ENCODE results near the gene ANKRD11.

Gene ANKRD11

DNA sequence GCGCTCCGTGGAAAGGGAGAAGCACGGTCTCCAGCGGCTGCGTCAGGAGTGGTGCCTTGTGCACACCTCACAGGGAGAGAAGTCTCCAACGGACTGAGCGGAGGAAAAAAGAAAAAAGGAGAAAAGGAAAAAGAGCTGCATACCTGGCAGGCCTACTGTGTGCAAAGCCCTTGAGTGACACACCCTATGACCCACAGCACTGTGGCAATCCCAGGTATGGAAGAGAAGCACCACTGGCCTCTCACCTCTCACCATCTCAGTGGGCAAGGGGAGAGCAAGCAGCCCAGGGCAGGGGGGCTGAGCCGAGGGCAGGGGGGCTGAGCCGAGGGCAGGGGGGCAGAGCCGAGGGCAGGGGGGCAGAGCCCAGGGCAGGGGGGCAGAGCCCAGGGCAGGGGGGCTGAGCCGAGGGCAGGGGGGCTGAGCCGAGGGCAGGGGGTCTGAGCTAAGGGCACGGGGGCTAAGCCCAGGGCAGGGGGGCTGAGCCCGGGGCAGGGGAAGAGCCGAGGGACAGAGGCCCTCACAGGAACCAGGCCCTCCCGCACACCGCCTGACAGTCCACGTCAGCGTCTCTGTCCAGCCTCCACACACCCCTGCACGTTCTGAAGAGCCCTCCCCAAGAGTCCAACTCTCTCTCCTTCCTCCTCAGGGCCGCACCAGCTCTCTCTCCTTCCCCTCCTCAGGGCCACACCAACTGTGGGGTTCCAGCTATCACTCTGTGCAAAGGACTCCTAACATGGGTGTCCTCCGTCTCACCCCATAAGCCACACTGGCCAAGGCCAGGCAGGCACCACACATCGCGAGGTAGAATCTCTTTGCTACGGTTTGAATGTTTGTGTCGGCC, 167.0 kb downstream of the ANKRD11 start:
- DNase-seq: no peak

DNA sequence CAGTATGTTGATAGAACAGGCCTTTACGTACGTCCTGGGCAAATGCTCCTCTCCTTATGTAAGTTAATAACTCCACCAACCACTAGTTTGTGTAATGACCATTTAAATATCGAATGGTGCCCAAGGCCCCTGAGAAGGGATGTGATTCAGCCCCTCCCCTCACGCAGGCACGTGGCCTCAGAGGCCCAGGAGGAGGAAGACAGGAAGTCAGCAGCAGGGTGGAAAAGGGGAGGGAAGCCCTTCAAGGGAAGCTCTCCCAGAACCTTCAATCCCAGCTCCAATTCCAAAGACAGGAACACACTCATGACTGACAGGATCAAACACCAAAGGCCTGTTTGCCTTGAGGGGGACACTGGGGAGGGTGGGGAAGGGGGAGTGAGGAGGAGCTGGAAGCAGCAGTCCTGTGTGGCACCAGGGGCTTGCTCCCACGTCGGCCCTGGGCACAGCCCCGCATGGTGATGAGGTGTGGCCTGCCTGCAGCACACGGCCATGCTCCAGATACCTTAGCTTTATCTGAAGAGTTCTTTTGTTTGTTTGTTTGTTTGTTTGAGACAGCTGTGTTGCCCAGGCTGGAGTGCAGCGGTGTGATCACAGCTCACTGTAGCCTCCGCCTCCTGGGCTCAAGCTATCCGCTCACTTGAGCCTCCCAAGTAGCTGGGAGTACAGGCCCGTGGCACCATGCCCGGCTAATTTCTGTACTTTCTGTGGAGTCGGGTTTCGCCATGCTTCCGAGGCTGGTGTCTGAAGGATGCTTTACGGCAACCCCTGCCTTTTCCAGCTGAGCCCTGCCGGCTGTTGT, 167.8 kb downstream of the ANKRD11 start:
- DNase-seq: no peak

DNA sequence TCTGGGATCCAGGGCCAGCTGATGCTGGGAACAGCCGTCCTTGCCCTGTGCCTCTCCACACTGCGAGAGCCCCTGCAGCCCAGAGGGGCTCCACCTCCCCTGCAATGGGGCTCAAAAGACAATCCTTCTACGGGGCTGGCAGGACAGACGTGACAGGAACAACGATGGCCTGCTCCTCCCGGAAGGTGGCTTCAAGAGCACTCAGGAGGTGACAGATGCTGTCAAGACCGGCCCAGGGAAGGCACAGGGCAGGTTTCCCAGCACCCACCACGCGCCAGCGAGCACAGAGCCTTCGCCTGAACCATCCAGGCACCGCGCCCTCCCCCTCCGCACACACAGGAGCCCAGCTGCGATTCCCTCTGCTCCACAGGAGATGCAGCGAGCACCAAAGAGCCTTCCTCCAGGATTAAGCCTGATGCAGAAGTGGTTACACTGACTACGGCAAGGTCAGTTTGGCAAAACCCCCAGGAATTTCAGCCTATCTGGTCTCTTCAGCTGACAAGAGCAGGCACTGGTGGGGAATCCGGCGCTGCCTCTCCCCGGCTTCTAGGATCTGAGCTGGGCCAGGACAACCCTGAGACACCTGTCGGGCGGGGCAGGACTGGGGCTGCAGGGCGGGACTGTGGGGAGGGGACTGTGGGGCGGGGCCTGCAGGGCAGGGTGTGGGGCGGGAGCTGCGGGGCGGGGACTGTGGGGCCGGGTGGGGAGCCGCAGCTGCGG, 169.4 kb downstream of the ANKRD11 start:
- DNase-seq: no peak

DNA sequence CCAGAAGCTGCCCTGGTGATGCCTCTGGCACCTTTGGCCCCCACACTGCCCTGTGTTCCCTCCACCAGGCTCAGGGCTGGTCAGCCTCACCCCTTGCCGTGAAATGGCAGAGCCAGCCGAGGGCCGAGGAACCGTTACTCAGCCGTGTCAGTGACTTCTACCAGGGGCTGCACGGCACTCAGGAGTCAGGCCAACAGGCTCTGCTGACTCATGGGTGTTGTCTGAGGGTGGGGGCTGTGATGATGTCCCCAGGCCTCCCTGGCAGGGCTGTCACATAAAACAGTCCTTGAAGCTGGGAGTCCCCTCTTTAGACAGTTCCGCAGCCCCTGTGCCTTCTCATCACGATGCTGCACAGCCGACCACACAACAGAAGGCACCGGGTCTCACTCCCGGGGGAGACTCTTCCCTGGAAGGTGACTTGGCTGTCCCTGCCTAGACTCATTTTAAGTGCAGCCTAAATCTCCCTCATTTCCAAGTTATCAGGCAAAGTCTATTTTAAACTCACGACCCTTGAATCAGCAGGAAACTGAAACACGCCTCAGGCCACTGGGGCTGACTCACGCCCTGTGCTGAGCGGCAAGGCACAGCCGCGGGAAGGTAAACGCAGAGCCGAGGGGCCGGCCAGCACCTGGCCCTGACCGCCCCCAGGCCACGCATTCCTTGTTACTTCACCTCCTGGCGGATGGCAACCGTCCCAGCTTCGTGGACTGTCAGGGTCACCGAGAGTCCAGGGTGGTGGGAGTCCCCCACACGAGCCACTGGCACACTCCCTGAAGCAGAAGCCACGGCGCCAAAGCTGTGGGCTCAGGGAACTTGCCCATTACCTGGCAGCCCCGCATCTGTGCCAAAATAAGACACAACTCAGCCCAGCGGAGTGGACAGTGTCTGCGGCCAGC, 170.2 kb downstream of the ANKRD11 start:
- peak; percentile 43 to 52 for DNase-seq

DNA sequence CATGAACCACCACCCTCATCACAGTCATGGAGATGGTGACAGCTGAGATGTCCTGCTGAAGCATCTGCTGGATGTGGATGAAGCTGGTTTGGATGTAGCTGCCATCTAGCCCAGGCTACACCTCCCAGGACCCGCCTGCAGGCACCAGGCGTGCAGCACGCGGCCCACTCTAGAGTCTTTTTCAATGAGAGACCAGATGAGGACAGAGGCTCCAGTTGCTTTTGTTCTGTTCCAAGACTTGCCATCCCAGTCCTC, 170.8 kb downstream of the ANKRD11 start:
- no peak for DNase-seq

DNA sequence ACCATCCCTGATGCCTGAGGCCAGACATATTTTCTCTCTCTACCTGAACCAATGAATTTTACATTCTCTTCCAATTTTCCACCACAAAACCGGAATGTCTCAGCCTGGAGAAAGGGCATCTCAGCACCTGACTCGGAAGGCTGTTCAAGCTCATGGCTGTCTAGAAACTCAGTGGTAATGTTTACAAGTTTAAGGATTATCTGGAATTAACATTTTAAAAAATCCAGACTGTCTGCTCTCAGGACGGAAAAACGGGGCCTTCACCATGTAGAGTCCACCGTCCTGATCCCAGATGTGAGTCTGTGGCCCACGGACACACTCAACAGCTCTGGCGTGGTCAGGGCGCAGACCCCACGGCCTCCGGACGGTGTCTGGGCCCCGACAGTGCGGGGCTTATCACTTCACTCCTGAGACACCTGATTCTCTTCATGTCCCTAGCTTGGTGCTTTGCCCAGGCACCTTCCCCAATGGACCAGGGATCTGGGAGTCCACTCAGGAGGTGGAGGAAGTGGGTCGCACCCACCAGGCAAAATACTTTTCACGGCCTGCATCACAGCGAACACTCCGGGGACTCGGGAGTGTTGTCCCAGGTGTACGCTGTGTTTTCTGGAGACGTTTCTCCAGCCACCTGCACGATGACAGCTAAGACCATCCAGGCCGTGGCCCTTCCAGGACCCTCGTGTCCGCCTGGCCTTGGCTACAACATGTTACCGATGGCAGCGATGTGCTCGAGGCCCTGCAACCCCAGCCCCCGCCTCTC, 171.3 kb downstream of the ANKRD11 start:
- no peak for DNase-seq

DNA sequence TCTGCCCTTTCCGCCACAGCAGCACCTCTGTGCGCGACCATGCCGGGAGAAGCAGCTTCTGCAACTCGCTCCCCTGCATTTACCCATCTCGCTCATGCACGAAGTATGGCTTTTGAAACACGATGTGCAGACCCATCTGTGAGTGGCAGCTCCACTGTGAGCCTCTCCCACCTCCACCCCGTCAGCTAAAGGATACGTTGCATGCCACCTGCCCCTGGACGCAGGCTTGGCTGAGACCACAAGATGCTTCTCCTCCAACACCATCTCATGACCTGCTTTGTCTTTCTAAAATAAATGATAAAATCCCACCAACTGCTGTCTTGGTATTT, 172.0 kb downstream of the ANKRD11 start:
- DNase-seq: no peak

DNA sequence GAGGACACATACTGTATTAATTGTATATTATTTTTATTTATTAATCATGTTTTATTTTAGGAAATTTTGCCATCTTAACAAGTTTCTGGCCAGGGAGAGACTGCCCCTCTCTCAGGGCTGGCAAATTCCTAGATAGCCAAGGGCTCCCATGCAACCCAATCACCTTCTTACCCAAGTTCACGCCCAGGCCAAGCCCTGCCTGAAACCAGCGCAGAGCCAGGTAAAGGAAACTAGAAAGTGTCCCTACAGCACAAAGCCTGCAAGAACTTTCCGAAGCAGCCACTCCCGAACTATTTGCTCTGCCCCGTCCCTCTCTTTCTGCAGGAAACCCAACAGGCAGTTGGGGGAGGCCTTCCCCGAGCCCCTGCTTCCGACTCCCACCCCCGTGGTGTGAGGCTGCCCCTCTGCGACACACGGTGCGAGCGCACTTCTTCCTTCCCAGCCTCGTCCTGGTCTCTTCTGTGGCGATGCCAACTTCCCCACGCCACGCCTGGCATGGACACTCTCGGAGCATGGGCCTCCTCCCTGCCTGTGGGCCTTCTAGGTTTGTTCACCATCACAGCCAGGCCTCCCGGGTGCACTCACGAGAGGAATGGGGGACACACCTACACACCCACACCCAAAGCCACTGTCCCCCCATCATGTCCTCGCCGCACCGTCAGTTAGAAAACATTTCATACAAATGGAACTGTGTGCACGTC, 172.5 kb downstream of the ANKRD11 start:
- DNase-seq: no peak

DNA sequence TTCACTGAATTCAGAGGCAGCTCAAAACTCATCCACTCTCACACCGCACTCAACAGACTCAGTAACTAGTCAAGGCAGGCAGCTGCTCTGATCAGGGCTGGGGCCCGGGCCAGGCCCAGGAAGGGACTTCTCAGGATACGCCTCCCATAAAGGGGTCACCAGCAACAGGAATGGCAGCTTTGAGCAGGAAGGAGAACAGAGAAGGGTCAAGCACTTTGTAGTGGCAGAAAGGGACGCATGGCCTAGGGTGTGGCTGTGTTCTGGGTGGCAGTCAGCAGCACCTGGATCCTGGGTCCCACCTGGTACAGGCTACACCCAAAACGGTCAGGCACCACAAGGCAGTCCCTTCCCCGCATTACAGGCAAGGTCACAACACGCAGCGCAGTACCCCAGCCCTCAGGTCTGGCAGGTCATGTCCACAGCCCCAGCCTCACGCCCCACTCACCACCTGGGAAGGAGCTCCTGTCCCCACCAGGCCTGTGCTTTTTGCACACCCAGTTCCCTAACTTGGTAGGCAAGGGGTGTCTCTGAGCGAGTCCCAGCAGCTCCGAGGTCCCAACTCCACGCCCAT, 173.2 kb downstream of the ANKRD11 start:
- no peak for DNase-seq

DNA sequence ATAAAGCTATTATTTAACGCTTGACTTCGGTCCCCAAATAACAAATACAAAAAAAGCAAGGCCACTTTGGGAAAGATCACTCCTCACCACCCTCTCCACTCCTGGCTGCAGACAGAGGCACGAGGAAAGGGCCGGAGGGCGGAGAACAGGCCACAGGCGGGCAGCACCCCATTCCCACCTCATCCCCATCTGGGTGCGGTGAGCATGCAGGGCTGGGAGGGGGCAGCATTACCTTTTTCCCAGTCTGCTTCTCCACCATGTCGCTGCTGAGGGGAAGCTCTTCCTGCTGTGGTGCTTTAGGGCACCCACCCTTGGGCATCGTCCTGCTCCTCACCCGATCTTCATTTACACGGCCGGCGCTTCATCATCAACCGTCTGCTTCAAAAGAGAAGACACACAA, 173.7 kb downstream of the ANKRD11 start:
- no peak for DNase-seq

DNA sequence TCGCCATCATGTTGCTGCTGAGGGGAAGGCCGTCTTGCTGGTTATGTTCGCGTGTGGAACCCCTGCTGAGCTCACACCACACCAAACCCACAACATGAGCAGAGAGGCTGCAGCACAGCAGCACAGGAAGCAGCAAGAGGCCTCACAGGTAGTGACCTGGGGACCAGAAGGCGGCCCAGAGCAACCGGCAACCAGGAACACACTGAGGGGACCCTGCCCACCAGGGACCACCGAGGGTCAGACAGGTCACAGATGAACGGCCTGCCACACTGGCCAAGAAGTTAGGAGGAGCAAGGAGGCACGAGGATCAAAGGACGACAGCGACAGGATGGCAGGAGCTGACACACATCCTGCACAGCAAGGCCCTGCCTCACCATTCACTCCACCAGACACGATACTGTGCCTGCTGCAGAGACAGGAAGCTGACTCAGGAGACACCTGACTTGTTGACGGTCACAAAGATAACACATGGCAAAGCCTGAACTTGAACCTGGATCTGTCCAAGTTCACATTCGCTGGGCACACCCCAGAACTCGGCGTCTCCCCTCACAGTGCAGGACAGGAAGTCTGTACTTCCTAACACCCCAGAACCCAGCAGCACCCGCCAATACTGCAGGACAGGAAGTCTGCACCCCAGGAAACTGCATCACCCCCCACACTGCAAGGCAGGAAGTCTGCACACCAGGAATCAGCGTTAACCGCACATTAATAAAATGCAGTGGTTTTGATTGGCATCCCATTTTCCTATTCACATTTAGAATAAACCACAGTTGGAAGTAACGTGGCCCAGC, 174.4 kb downstream of the ANKRD11 start:
- peak; percentile 51 to 56 for DNase-seq

DNA sequence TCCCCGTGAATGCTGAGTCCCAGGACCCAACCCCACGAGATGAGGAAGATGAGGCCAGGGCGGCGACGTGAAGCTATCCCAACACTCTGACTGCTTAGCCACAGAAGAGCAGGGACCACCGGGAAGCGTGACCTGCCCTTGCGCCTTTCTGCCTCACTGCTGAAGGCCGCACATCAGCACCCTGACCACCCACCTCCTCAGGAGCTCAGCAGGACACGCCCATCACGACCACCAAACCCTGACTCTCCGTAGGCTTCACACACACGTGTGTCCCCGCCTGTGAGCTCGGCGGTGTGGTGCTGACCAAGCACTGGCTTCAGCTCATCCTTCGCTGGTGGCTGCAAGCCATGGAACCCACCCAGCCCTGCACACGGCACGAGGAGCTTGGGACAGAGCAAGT, 175.1 kb downstream of the ANKRD11 start:
- no peak for DNase-seq

DNA sequence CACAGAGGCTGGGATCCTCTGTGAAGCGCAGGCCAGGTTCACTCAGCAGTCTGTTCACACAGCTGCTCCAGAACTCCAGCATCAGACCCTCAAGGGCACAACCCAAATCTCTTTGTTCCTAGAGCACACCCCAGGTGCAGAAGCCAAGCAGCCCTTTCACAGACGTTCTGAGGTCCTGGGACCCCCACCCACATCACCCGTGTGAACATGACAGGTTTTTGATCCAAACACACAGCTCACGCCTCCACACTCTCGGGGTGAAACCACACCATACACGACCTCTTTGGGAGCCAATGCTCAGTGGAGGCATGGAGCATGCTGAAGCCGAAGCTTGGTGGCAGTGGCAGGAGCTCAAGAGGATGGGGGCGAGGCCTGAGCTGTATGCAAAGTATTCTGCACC, 175.5 kb downstream of the ANKRD11 start:
- DNase-seq: no peak

DNA sequence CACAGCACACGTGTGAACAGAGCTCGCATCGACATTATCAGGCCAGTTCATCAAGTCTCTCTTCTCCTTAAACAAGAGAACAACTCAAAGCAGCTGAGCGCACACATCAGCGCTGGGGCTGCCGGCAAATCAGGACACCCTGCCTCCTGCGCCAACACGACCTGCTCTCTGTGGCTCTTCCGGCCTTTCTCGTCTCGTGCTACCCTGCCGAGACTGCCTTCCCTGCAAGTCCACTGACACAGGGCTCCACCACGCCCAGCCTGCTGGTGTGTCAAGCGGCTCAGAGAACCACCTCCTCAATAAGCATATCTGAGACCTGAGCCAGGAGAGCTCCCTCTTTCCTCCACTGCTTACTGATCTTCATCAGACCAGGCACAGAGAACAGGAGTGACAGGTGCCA, 176.0 kb downstream of the ANKRD11 start:
- DNase-seq: peak in 1 of 2 donors; percentile 29

DNA sequence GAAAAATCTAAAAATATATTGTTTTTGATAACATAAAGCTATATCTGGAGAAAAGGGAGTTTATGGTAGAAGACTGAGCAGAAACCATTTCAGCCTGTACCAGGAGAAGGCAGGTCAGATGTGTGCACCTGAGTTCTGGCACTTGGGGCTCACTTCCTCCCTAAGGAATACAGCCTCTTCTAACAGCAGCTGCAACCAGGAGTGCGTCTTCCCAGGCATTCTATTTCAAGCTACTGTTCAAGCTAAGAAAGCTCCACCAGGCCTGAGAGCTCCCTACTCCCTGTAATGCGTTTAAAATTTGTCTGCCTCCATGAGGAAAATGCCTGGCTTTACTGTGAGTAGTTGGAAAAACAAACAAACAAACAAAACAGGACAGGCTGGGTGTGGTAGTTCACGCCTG, 176.8 kb downstream of the ANKRD11 start:
- no peak for DNase-seq

DNA sequence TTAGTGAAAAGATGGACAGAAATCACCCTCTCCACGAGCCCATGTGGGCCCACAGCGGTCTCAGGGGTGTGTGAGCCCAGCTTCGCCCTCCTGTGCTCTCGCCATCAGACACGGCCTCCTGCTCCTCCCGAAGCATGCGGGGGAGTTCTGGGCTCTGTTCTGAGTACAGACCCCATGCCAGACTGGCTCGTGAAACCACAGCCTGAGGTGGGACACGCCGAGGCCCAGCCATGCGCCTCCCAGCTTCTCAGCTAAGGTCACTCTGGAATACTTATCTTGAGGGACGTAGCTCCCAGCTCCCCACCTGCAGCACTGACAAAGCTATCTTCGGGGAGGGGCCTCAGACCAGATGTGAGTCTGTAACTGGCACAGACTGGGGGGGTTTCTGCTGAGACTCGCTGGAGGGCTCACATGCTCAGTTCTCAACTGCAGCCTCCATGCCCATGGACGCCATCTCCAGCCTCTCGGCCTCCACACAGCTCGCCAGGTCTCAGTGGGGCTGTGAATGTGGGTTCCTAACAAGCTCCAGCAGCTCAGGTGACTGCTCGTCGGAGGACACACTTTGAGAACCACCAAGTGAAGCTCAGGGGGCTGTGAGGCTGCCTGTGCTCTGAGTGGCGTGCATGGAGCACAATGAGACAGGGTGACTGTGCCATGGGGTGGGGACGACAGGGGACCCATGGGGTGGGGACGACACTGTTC, 177.6 kb downstream of the ANKRD11 start:
- DNase-seq: no peak

DNA sequence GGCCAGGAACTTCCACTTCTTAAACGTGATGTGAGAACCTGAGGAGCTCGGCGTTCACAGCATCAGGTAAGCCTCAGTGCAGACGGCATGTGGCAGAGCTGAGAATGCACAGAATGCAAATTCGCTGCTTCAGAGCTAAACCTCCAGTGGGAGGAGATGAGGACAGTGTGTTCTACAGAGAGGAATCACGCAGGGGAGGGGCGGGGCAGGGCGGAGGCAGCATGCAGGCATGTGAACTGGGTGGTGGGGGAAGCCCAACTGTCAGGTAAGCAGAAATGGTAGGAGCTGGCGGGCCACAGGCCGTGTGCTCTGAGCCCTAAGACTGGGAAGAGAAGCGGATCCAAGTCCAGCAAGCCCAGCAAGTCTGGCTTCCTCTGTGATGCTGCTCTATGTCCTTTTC, 178.2 kb downstream of the ANKRD11 start:
- no peak for DNase-seq

DNA sequence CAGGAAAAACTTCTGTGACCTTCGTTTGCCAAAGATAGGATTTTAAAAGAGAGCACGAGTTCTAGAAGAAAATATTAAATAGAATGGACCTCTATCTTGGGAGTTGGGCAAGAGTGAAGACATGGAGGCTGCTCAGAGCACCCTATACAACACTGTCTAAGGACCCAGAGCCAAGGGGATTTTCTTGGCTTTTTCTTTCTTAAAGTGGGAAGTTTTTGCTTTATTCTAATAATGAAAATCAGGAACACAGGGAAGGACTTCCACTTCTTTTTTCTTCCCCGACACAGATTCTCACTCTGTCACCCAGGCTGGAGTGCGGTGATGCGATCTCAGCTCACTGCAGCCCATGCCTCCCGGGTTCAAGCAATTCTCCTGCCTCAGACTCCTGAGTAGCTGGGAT, 178.7 kb downstream of the ANKRD11 start:
- DNase-seq: no peak

DNA sequence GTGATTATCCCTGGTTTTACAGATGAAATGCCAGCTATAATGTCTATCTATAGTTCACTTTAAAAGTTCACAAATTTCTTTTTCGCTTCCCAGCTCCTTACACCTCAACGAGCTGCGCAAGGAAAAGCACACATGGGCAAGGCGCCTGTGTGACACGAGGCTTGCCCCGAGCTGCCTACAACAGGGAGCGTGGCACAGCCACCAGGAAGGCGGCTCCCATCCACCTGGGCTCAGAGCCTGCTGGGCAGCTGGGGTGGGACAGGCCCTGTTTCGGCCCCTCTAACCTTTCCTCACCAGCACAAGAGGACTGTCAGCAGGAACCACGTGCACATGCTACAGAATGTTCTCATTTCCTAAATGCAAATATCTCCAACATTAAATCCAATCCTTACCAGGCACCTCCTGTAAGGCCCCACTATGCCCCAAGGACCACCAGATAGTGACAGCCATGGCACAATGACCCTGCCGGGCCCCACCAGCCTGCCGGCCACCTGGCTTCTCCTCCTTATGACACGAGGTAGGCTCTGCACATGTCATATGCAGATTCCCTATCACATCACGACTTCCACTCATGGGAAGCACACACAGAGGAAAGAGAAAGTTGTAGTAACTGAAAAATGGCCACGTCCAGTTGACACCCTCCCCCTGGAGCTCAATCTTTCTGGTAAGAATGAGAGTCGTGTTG, 180.8 kb downstream of the ANKRD11 start:
- no peak for DNase-seq

Measured in stimulated activated CD4-positive, alpha-beta T cell treated with anti-CD3 and anti-CD28 coated beads, Interleukin-2, amount 100 ng/mL, for 48 hours (primary cell).